Endothelial cell of umbilical vein (primary cell): ENCODE measurements around the gene PTPRT. TPM values are rescaled to one million over a fixed set of nuclear protein-coding genes. Genes with fewer than 3 reads are reported as not detected.

Experiments used
- BruUV-seq: library from RNA; stranded (reverse); fragments of 400-500 nt; replicated peaks from 2 replicates; lab custom pipeline; 2021; lab: Mats Ljungman, UMichigan
- CTCF ChIA-PET: fragments of 300-600, 350-600 bp; sonication (Branson Sonifier 250); formaldehyde crosslinking; loops from one replicate; lab custom pipeline; 2021; ENCODE audit warnings: antibody characterized with exemption, inconsistent platforms; lab: Charles Lee
- POLR2A ChIA-PET: fragments of 300-600, 350-600 bp; sonication (Branson Sonifier 250); formaldehyde crosslinking; loops from one replicate; lab custom pipeline; 2021; ENCODE audit warnings: antibody characterized with exemption, inconsistent platforms; lab: Charles Lee
- DNase-seq: peaks from one replicate; pipeline ENCODE4 v3.0.0-alpha.2; 2011; ENCODE audit warnings: low read depth, low spot score
- FAIRE-seq: peaks from 2 replicates; lab custom pipeline; 2011; peaks lifted over from hg19 to GRCh38; lab: Jason Lieb, UNC
- H2AFZ ChIP-seq: 2 replicates; pipeline ENCODE4 v1.6.0; 2012; ENCODE audit warnings: low read depth, low read length, control low read depth, inconsistent platforms
- H3K27ac ChIP-seq: 2 replicates; pipeline ENCODE4 v1.5.1; 2011; ENCODE audit warnings: low read depth, mild to moderate bottlenecking, control low read depth, low read length, moderate library complexity; ENCODE audit not compliant: insufficient read depth
- H3K27me3 ChIP-seq, 2 experiments: 2 replicates each; pipeline versions ENCODE4 v1.6.0 to v1.6.1; 2011; ENCODE audit warnings: low read length in 2 of 2, mixed read lengths in 1 of 2; ENCODE audit not compliant: control insufficient read depth in 2 of 2, insufficient read depth in 2 of 2
- H3K36me3 ChIP-seq, 2 experiments: 2 replicates in 1 of 2; 3 replicates in 1 of 2; pipeline ENCODE4 v1.5.1; 2011; ENCODE audit warnings: low read length in 2 of 2, mild to moderate bottlenecking in 1 of 2, moderate library complexity in 1 of 2; ENCODE audit not compliant: control insufficient read depth in 2 of 2, insufficient read depth in 2 of 2; ENCODE audit errors: extremely low read depth in 1 of 2
- H3K4me1 ChIP-seq: 3 replicates; pipeline ENCODE4 v1.5.1; 2011; ENCODE audit warnings: mild to moderate bottlenecking, low read length; ENCODE audit not compliant: control insufficient read depth, insufficient read depth; ENCODE audit errors: extremely low read depth
- H3K4me2 ChIP-seq: 2 replicates; pipeline ENCODE4 v1.6.1; 2011; ENCODE audit warnings: low read length, control low read depth, mixed read lengths; ENCODE audit not compliant: insufficient read depth
- H3K4me3 ChIP-seq, 3 experiments: fragments of 200-600 bp in 1 of 3; sonication (generic), shearing (Covaris generic) in 1 of 3; replicated peaks in 1 of 3; 2 replicates each; pipeline ENCODE4 v1.5.1; 2011 to 2016; ENCODE audit warnings: control low read depth in 3 of 3, low read length in 3 of 3, mild to moderate bottlenecking in 2 of 3, inconsistent platforms in 1 of 3, low read depth in 1 of 3, moderate library complexity in 1 of 3; ENCODE audit not compliant: insufficient read depth in 1 of 3
- H3K79me2 ChIP-seq: 2 replicates; pipeline ENCODE4 v1.6.0; 2012; ENCODE audit warnings: low read length, inconsistent platforms; ENCODE audit not compliant: control insufficient read depth, insufficient read depth
- H3K9ac ChIP-seq: replicated peaks from 2 replicates; pipeline ENCODE3; 2011; ENCODE audit warnings: low read length, control low read depth; ENCODE audit not compliant: insufficient read depth; ENCODE audit errors: extremely low read depth
- H3K9me1 ChIP-seq: replicated peaks from 3 replicates; pipeline ENCODE4 v1.6.0; 2011; ENCODE audit warnings: mild to moderate bottlenecking, low read length; ENCODE audit not compliant: control insufficient read depth, insufficient read depth; ENCODE audit errors: extremely low read depth
- H3K9me3 ChIP-seq: replicated peaks from 2 replicates; pipeline ENCODE4 v1.5.1; 2012; ENCODE audit warnings: low read length, inconsistent platforms; ENCODE audit not compliant: control insufficient read depth, insufficient read depth
- H4K20me1 ChIP-seq: replicated peaks from 2 replicates; pipeline ENCODE3; 2011; ENCODE audit warnings: mild to moderate bottlenecking, low read length; ENCODE audit not compliant: control insufficient read depth, insufficient read depth; ENCODE audit errors: extremely low read depth
- EZH2 ChIP-seq: IDR thresholded peaks from 2 replicates; pipeline ENCODE4 v1.6.1; 2012; ENCODE audit warnings: borderline replicate concordance, low read depth, mild to moderate bottlenecking, moderate library complexity, low read length, inconsistent platforms; ENCODE audit not compliant: severe bottlenecking
- FOS ChIP-seq: IDR thresholded peaks from 2 replicates; pipeline ENCODE4 v1.6.1; 2011; ENCODE audit warnings: mild to moderate bottlenecking, low read length, moderate library complexity, borderline replicate concordance; ENCODE audit not compliant: insufficient read depth
- GATA2 ChIP-seq: IDR thresholded peaks from 2 replicates; pipeline ENCODE4 v1.7.0; 2011; ENCODE audit warnings: low read depth, mild to moderate bottlenecking, moderate library complexity, mixed read lengths, low read length; ENCODE audit not compliant: insufficient read length, insufficient read depth
- JUN ChIP-seq: IDR thresholded peaks from 2 replicates; pipeline ENCODE4 v1.6.1; 2011; ENCODE audit warnings: borderline replicate concordance, low read depth; ENCODE audit not compliant: insufficient read length, insufficient read depth
- MYC ChIP-seq: IDR thresholded peaks from one replicate; pipeline ENCODE4 v1.6.1; 2011; ENCODE audit warnings: mild to moderate bottlenecking, low read depth, low read length
- POLR2A ChIP-seq: IDR thresholded peaks from 2 replicates; pipeline ENCODE4 v1.6.1; 2012; ENCODE audit warnings: low read depth, mild to moderate bottlenecking, control low read depth, low read length
- POLR2AphosphoS5 ChIP-seq: IDR thresholded peaks from 2 replicates; pipeline ENCODE4 v1.6.1; 2012; ENCODE audit warnings: low read depth, mild to moderate bottlenecking, control low read depth, low read length, moderate library complexity; ENCODE audit not compliant: insufficient read depth
- dilution Hi-C: fragments of 300-500 bp; cut with MboI; formaldehyde crosslinking; loops from one replicate; pipeline ENCODE4 v1.15.0; 2019; ENCODE audit warnings: low sequenced_read_pairs; ENCODE audit not compliant: extremely low pct_ligation_motif_present
- intact Hi-C: fragments of 100-400 bp; cut with micrococcal nuclease; formaldehyde crosslinking; loops from one replicate; pipeline ENCODE4 v1.10.0; 2022
- polyA plus RNA-seq, 4 experiments: library from polyadenylated mRNA; depleted of rRNA in 3 of 4; stranded (reverse) in 3 of 4; unstranded in 1 of 4; fragments of >200 nt; gene quantifications; 2 replicates each; pipeline versions ENCODE4 v1.2.1 to v1.2.3, GENCODE V29; 2011 to 2012; ENCODE audit warnings: missing spikeins in 1 of 4
- total RNA-seq: library from RNA; stranded (reverse); gene quantifications from 2 replicates; pipeline ENCODE4 v1.2.3, GENCODE V29; 2021
- TF ChIP-seq, protein P1 (sequence below): IDR thresholded peaks from 2 replicates; pipeline ENCODE4 v1.6.1; 2011; ENCODE audit not compliant: insufficient read depth, insufficient read length
- TF ChIP-seq, protein P2 (sequence below), 2 donors: IDR thresholded peaks; 1 replicate in 1 of 2; 2 replicates in 1 of 2; pipeline ENCODE4 v1.5.1; 2011; ENCODE audit warnings: low read length in 2 of 2, mild to moderate bottlenecking in 2 of 2, moderate library complexity in 2 of 2, control low read depth in 1 of 2, inconsistent platforms in 1 of 2, low read depth in 1 of 2; ENCODE audit not compliant: insufficient read depth in 1 of 2; ENCODE audit errors: extremely low read depth in 1 of 2

PTPRT gene
- total and polyA plus RNA-seq, 2 donors (not counting 3 experiments of a cell fraction or from before 2014, with no cell fraction given): not detected

GRCh38 chr20:42721923-42722322 lies 467.8 kb downstream of the PTPRT start:
- H3K4me3 ChIP-seq: no peak overlapping the region
- no peaks in the 10 kb centered on the region for H3K4me1 ChIP-seq
- no peak overlapping the region for H3K9ac ChIP-seq
- DNase-seq: no peak
- TF ChIP-seq POLR2AphosphoS5 (no peak), GATA2 (no peak), FOS (no peak), POLR2A (no peak), EZH2 (no peak), MYC (no peak), JUN (no peak)
- TF ChIP-seq, protein P1, sequence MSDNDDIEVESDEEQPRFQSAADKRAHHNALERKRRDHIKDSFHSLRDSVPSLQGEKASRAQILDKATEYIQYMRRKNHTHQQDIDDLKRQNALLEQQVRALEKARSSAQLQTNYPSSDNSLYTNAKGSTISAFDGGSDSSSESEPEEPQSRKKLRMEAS: no peak
- TF ChIP-seq, protein P2, sequence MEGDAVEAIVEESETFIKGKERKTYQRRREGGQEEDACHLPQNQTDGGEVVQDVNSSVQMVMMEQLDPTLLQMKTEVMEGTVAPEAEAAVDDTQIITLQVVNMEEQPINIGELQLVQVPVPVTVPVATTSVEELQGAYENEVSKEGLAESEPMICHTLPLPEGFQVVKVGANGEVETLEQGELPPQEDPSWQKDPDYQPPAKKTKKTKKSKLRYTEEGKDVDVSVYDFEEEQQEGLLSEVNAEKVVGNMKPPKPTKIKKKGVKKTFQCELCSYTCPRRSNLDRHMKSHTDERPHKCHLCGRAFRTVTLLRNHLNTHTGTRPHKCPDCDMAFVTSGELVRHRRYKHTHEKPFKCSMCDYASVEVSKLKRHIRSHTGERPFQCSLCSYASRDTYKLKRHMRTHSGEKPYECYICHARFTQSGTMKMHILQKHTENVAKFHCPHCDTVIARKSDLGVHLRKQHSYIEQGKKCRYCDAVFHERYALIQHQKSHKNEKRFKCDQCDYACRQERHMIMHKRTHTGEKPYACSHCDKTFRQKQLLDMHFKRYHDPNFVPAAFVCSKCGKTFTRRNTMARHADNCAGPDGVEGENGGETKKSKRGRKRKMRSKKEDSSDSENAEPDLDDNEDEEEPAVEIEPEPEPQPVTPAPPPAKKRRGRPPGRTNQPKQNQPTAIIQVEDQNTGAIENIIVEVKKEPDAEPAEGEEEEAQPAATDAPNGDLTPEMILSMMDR (IDR thresholded peaks at IDR 0.05; ENCODE audit: extremely low read depth in 1 of 2, insufficient read depth in 1 of 2, low read depth in 1 of 2, low read length in 2 of 2): no peak
- H3K27ac ChIP-seq: no peak overlapping the region
- H2AFZ ChIP-seq: no peak overlapping the region
- no peak for FAIRE-seq
- H3K27me3 ChIP-seq: no peaks in the 10 kb centered on the region
- dilution Hi-C loops: no loop called here
- BruUV-seq: no TSS peak
- intact Hi-C loops: no loop called here
- no peak overlapping the region for H3K4me2 ChIP-seq
- ChIA-PET CTCF (no interaction called here), POLR2A (no interaction called here)
- no peaks in the 10 kb centered on the region for H3K9me1 ChIP-seq
- no peaks in the 10 kb centered on the region for H3K79me2 ChIP-seq
- no peaks in the 10 kb centered on the region for H3K36me3 ChIP-seq
- H3K9me3 ChIP-seq: peaks cover 9% of the 10 kb centered on the region
- H4K20me1 ChIP-seq: no peaks in the 10 kb centered on the region
